HL-60 (cell line): Measurements from ENCODE around the gene KRT35.

Experiments used
- CTCF ChIP-seq: IDR thresholded peaks from one replicate; pipeline ENCODE4 v1.5.1; 2011; ENCODE audit warnings: low read length, control low read depth, inconsistent platforms; ENCODE audit not compliant: insufficient read depth
- POLR2AphosphoS5 ChIP-seq: IDR thresholded peaks from 2 replicates; pipeline ENCODE4 v1.6.1; 2012; ENCODE audit warnings: low read depth

- TF ChIP-seq CTCF (no peak), POLR2AphosphoS5 (no peak)
These were observed 46.9 kb downstream of the KRT35 start for GRCh38 chr17:41434005-41434404.
